Activated CD8-positive, alpha-beta memory T cell treated with anti-CD3 and anti-CD28 coated beads, Interleukin-2, amount 50 U/mL, for 48 hours (primary cell): ENCODE data around the gene TTC7B.
"Not testable (repeated sequence)": the region's sequence is repeated elsewhere in the genome, so short reads cannot be mapped to it uniquely, and the experiment has no call there.

Experiments used
- DNase-seq: peaks from one replicate; pipeline ENCODE4 v3.0.0-alpha.2; 2020

Gene TTC7B

GRCh38 chr14:90815822-90816662 lies at the start of gene TTC7B:
Gene TTC7B (minus strand): TSS chr14:90816430. CDS start chr14:90816295, 135 bp downstream.
- peak; percentile 63 for DNase-seq

- no peak for DNase-seq
Observed at GRCh38 chr14:90864741-90865140, 48.5 kb upstream of the TTC7B start.

- DNase-seq: no peak
Observed at GRCh38 chr14:90858511-90858910, 42.3 kb upstream of the TTC7B start.

GRCh38 chr14:90857866-90858265 lies 41.6 kb upstream of the TTC7B start:
- no peak for DNase-seq

DNA sequence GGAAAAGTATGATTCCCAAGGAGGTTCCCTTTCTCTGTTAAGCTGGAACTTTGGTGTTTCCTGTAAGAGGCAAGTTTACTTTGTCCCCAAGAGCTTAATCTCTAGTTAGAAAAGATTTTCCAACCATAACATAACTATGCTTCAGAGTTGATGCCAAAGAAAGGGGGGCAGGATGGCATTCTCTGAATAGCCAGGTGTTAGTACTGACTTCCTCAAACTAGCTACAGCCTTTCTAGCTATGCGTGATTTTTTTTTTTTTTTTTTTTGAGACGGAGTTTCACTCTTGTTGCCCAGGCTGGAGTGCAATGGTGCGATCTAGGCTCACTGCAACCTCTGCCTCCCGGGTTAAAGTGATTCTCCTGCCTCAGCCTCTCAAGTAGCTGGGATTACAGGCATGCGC lies 39.9 kb upstream of the TTC7B start:
- DNase-seq: not testable (repeated sequence)

- DNase-seq: no peak
Observed at GRCh38 chr14:90853116-90853515, 36.9 kb upstream of the TTC7B start.

GRCh38 chr14:90851327-90852036 lies 35.3 kb upstream of the TTC7B start:
- DNase-seq: no peak

GRCh38 chr14:90850487-90850886 lies 34.3 kb upstream of the TTC7B start:
- no peak for DNase-seq

DNA sequence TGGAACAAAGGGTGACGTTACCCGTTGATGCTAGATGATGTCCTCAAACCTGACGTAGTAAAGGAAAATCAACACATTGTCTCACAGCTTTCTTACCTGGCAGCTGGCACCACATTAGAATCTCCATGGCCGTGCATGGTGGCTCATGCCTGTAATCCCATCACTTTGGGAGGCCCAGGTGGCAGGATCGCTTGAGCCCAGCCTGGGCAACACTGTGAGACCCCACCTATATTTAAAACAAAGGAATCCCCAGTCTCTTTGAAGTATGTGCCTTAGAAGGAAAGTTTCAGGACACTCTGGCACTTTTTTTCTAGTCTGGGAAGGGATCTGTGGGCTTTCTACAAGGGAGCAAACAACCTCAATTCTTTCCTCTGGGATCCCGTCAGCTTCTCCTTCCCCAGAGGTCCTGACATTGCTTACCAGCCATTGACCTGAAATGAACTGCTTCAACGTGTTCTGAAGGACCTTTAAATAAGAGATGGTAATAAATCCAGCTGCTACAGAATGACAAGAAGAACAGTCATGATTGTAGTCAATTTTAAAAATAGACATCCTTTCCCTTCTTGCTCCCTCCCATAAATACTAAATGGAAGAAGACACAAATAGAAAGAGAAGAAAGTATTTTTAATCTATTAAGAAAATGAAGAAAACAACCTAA lies 33.7 kb upstream of the TTC7B start:
- no peak for DNase-seq

DNA sequence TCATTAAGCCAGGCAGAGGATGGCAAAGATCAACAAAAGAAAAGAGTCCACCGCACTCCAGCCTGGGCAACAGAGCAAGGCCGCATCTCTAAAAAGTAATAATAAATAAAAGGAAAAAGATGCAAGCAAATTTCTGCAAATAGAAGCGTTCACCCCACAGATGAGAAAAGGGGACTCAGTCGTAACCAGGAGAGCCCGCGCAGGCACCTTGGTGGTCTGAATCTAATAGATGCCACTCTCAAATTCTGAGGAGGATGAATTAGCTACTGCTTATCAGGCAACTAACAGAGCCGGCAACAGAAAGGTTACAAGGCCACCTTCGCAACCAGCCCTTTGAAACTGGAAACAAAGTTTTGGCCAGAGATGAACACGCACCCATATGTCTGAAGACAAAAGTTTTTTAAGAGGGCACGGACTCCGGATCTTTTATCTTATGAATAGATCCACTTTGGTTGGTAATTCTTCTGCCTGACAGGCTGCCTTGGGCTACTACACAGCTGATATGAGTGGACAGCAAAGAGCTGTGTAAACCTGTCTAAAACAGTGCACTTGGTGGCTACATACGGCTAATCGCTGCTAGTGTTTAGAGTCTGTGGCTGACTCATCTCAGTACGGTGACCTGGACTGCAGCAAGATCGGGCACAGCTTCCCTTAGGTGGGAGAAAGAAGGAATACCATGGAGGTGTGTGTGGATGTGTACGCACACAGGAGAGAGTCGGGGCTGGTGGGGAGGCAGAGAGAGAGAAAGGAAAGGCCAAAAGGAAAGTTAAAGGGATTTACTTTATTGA lies 32.9 kb upstream of the TTC7B start:
- DNase-seq: no peak

DNA sequence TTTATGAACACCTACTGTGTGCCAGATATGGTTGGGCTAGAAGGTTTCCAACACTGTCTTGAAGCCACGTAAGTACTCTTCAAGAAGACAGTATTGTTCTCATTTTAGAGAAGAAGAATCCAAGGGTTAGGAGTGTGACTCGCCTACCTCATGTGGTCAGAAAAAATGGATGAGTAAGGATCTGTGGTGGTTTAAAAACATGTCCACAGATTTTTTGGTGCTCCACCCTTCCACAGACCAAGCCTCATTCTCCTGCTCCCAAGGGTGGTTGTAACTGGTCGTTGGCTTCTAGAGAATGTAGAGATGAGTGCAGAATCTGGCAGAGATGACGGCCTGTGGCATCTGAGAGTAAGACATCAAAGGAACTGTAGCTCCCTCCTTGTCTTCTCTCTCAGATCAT lies 30.3 kb upstream of the TTC7B start:
- no peak for DNase-seq

DNA sequence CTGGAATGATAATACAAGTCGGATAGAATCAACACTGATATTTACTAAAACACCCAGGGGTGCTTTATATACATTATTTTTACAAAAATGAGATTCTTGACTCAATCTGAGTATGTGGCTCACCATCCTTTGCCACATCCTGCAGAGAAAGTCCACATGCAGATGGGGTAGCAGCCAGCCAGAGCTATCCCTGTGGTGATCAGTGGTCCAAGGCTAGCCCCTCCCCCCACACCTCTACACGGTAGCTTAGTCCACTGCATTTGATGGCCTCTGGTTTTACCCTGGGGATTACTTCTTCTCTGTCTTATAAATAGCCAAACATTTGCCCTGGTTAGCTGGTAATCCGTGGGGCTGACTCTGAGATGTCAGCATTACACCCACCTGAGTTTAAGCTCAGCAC lies 28.1 kb upstream of the TTC7B start:
- no peak for DNase-seq

DNA sequence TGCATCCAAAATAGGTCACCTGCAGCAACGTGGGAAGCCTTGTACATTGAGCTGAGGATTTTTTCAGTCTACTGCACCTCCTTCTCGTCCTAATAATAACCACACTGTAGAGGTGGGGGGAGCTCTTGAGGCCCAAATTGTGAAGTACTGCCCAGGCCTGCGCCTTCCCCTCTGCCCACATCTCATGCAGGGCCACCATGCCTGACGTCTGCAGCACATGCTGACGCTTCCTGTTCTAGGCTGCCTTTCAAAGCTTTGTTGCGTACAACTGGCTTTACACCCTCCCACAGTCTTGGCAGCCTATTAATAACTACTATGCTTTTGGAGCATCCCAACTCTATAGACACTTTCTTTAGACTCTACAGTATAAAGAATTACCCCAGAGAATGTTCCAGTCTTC lies 26.5 kb upstream of the TTC7B start:
- no peak for DNase-seq

DNA sequence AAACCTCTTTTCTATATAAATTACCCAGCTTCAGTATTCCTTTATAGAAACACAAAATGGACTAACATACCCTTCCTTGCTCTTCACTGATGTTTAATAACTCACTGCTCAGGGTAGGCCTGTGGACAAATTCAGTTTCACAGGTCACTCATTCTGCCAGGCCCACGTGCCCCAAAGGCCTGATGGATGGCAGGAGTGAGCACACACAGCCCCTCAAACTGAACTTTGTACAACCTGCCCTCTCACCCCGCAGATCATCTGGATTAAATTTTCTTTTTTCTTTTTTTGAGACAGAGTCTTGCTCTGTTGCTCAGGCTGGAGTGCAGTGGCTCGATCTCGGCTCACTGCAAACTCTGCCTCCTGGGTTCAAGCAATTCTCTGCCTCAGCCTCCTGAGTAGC lies 24.4 kb upstream of the TTC7B start:
- DNase-seq: not testable (repeated sequence)

GRCh38 chr14:90839889-90840266 lies 23.6 kb upstream of the TTC7B start:
- no peak for DNase-seq

DNA sequence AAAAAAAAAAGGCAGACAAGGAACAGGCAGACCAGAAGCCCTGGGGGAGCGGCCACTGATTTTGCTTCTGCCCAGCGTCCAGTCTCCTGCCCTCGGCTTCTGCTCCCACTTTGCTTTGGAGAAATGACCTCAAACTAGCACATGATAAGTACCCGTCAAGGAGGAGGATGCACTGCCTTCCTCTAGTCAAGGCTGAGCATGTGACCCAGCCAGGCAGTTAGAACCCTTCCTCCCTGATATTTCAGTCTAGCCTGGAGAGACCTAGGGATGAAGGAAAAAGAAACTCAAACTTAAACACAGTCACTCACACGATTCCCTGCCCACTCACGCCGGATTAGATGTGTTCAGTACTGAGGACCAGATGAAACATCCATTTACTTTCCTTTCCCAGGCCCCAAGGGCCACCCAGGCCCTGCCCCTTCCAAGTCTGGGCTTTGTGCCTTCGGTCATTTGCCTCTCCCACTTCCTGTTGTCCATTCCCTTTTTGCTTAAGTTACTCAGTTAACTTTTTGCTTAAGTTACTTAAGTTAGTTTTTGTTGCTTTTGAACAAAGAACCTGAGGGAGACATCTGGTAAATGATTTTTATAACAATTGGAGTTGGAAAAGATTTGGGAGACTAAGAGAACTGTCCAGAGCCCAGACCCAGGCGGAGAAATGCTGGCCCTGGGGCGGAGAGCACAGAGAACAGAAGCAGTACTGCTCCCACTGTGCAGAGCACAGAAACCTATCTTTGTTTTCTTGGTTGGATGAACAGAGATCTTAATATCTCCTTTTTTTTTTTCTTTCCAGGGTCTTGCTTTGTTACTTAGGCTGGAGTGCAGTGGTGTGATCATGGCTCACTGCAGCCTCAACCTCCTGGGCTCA lies 23.0 kb upstream of the TTC7B start:
- no peak for DNase-seq

DNA sequence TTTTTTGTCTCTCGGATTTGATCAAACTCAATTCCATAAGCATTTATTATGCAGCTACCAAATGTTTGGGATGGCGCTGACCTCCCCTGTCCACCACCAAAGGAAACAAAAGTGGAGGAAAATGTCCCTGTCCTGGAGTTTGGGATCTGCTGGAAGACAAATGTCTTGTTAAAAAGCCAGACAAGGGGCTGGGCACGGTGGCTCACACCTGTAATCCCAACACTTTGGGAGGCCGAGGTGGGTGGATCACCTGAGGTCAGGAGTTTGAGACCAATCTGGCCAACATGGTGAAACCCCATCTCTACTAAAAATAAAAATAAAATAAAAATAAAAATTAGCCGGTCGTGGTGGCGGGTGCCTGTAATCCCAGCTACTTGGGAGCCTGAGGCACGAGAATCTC lies 22.3 kb upstream of the TTC7B start:
- not testable (repeated sequence) for DNase-seq

- no peak for DNase-seq
Observed at GRCh38 chr14:90837355-90837754, 21.1 kb upstream of the TTC7B start.

DNA sequence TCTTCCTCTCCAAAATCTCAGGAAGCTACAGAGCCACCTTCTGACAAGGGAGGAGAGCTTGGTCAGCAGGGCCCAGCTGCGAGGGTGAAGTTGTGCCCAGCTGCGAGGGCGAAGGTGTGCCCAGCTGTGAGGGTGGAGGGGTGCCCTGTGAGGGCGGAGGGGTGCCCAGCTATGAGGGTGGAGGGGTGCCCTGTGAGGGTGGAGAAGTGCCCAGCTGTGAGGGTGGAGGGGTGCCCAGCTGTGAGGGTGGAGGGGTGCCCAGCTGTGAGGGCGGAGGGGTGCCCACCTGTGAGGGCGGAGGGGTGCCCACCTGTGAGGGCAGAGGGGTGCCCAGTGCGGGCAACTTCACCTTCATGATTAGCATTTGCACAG lies 20.4 kb upstream of the TTC7B start:
- no peak for DNase-seq

DNA sequence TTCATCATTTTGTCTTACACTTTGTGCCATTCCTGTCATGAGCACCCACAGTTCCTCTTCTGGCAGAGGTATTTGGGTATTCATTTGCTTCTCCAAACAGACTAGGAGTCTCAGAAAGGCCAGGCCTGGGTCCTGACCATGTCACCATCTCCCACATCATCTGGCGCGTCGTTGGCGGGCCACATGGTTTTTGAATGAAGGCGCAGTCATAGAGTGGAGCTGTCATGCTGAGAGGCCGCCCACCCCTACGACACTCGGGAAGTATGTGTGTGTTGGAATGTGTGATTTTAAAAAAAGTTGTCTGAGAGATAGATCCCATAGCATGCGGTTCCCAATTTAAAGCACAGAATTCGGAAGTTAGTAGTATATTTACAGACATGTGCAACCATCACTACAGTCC lies 15.6 kb upstream of the TTC7B start:
- DNase-seq: no peak

GRCh38 chr14:90830931-90831701 lies 14.9 kb upstream of the TTC7B start:
- DNase-seq: no peak
